OCI-LY1 (cell line): ENCODE measurements around the gene USP6NL.

Source experiments
- EZH2 ChIP-seq: fragments of 200-600 bp; sonication (generic), shearing (Covaris generic); IDR thresholded peaks from 2 replicates; pipeline ENCODE4 v1.8.0; 2017; ENCODE audit warnings: borderline replicate concordance, mixed run types, mild to moderate bottlenecking, antibody characterized with exemption, low read length, moderate library complexity, mixed read lengths
- TF ChIP-seq, protein P1 (sequence below): fragments of 200-600 bp; sonication (generic), shearing (Covaris generic); IDR thresholded peaks from 2 replicates; pipeline ENCODE4 v1.5.1; 2017; ENCODE audit warnings: mild to moderate bottlenecking, antibody characterized with exemption, low read length, moderate library complexity, mixed read lengths

DNA sequence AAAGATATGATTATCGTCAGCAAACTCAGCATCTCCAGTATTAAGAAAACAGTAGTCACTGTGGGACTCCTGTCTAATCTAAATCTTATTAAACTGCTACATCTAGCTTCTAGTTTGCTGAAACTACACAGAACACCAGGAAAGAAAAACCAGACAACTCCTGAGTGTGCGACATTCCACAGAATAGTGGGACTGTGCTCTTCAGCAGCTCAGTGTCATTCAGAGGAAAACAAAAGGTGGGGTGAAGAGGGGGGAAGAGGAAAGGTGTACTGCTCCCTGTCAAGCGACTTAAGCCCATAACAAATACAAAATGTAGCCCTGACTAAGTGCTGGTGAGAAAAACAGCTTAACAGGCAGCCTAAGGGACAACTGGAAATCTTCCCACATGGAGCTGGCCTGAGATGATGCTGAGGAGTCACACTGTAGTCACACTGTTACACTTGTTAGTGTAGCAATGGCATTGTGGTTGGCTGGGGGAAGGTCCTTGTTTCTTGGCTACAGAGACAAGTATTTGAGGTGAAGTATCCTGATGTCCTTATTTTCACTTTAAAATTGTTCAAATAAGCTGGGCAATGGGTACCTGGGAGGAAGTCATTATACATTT is 135.5 kb downstream of the USP6NL start:
- TF ChIP-seq, protein P1, sequence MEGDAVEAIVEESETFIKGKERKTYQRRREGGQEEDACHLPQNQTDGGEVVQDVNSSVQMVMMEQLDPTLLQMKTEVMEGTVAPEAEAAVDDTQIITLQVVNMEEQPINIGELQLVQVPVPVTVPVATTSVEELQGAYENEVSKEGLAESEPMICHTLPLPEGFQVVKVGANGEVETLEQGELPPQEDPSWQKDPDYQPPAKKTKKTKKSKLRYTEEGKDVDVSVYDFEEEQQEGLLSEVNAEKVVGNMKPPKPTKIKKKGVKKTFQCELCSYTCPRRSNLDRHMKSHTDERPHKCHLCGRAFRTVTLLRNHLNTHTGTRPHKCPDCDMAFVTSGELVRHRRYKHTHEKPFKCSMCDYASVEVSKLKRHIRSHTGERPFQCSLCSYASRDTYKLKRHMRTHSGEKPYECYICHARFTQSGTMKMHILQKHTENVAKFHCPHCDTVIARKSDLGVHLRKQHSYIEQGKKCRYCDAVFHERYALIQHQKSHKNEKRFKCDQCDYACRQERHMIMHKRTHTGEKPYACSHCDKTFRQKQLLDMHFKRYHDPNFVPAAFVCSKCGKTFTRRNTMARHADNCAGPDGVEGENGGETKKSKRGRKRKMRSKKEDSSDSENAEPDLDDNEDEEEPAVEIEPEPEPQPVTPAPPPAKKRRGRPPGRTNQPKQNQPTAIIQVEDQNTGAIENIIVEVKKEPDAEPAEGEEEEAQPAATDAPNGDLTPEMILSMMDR: no peak
- no peak for TF ChIP-seq EZH2
